ENCODE measurements around the gene ABITRAM. TPM values are rescaled to one million over a fixed set of nuclear protein-coding genes. Genes with fewer than 3 reads are reported as not detected.
"Not testable (repeated sequence)": the region's sequence is repeated elsewhere in the genome, so short reads cannot be mapped to it uniquely, and the experiment has no call there.

Gene ABITRAM, protein sequence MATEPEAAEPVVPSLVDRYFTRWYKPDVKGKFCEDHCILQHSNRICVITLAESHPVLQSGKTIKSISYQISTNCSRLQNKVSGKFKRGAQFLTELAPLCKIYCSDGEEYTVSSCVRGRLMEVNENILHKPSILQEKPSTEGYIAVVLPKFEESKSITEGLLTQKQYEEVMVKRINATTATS
- total RNA-seq, result 10 to 100 TPM; 10.0 to 10.1 TPM

- DNase-seq, result peak; percentile 80
- peaks cover 10% of the 10 kb centered on the region for H3K36me3 Mint-ChIP-seq (ENCODE audit: low read depth)
- peak within 1 kb of the TSS; percentile 97 for H3K4me3 Mint-ChIP-seq
- H3K27me3 Mint-ChIP-seq, result no peaks in the 10 kb centered on the region
- CTCF ChIA-PET, result interaction anchor here (0.6 to 1.2 kb wide), 3 partner anchors 17 to 31 kb away, joined by 3 read pairs; no protein-coding TSS in a partner anchor
- H3K27ac Mint-ChIP-seq, result peak within 1 kb of the TSS; percentile 96
- POLR2A ChIA-PET, result interaction anchor here (0.8 to 0.9 kb wide), 2 partner anchors 9 to 14 kb away, joined by 3 to 4 read pairs; no protein-coding TSS in a partner anchor
- no peaks in the 10 kb centered on the region for H3K9me3 Mint-ChIP-seq
- H3K4me1 Mint-ChIP-seq, result peaks cover 37% of the 10 kb centered on the region
Observed at GRCh38 chr9:108934323-108934893, at the start of gene ABITRAM. Gene ABITRAM (plus strand): TSS chr9:108934400. CDS start chr9:108934487, 87 bp downstream.

GRCh38 chr9:108884701-108885100 is 49.5 kb upstream of the ABITRAM start:
- peaks cover 30% of the 10 kb centered on the region for H3K36me3 Mint-ChIP-seq (ENCODE audit: low read depth)
- H3K27ac Mint-ChIP-seq, result no peak overlapping the region
- no peak overlapping the region for H3K4me3 Mint-ChIP-seq
- POLR2A ChIA-PET, result interaction anchor here (0.6 kb wide), 1 partner anchor 13 kb away, joined by 3 read pairs; no protein-coding TSS in a partner anchor
- CTCF ChIA-PET, result interaction anchor here (1.8 kb wide), 1 partner anchor 69 kb away, joined by 5 read pairs; no protein-coding TSS in a partner anchor
- H3K9me3 Mint-ChIP-seq, result no peaks in the 10 kb centered on the region
- H3K4me1 Mint-ChIP-seq, result peaks cover 6% of the 10 kb centered on the region
- H3K27me3 Mint-ChIP-seq, result no peaks in the 10 kb centered on the region
- no peak for DNase-seq

DNA sequence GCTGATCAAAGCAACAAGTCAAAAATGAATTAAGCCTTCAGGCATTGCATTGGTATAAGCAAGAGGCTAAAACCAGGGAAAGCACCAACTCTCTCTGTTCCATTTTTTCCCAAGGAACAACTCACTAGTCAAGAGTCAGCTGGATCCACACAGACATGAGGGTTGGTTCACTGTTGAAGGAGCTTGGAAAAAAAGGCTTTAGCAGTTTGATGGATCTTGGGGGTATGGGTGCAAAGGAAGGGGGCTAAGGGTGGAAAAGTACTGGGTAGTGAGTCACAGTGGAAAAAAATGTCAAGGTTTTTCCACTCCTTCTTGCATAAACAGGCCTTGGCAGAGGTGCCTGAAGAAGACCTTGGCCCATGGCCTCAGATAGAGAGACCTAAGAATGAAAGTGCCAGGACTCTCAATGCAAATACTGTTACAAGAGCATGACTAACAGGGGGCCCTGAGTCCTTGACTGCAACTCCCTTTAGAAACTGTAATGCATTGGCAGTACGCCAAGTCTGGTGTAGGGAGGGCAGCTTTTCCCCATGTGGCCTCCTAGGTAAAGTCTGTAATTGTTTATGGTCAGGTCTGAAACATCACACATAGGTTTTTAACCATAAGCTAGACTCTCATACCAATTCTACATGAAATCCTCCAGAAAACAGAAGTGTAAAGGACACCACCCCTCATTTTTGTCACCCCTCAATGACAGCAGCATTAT is 48.4 kb upstream of the ABITRAM start:
- Mint-ChIP-seq H3K4me1 (peaks cover 6% of the 10 kb centered on the region), H3K27ac (no peak overlapping the region), H3K36me3 (ENCODE audit: low read depth) (peaks cover 32% of the 10 kb centered on the region), H3K9me3 (no peaks in the 10 kb centered on the region), H3K4me3 (no peak overlapping the region), H3K27me3 (no peaks in the 10 kb centered on the region)
- ChIA-PET POLR2A (no interaction called here), CTCF (interaction anchor here (0.6 to 1.8 kb wide), 2 partner anchors 68 to 578 kb away, joined by 3 to 5 read pairs; no protein-coding TSS in a partner anchor)
- peak; percentile 18 for DNase-seq

DNA sequence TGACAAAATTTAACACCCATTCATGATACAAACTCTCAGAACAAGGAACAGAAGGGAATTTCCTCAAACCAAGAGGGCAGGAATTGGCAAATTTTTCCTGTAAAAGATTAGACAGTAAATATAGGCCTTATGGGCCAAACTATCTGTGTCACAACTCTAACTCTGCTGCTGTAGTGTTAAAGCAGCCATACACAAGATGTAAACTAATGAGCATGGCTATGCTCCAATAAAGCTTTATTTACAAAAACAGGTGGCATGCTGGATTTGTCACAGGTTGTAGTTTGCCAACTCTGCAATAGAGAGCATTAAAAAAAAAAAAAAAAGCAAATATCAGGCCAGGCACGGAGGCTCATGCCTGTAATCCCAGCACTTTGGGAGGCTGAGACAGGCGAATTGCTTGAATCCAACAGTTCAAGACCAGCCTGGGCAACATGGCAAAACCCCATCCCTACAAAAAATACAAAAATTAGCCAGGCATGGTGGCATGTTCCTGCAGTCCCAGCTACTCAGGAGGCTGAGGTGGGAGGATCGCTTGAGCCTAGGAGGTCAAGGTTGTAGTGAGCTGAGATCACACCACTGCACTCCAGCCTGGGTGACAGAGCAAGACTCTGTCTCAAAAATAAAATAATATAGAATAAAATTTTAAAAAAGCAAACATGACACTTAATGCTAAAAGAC is 47.5 kb upstream of the ABITRAM start:
- peaks cover 38% of the 10 kb centered on the region for H3K36me3 Mint-ChIP-seq (ENCODE audit: low read depth)
- POLR2A ChIA-PET, H3K4me3 Mint-ChIP-seq, H3K4me1 Mint-ChIP-seq, DNase-seq, H3K27ac Mint-ChIP-seq, H3K9me3 Mint-ChIP-seq, H3K27me3 Mint-ChIP-seq: not testable (repeated sequence)
- CTCF ChIA-PET, result interaction anchor here (0.6 kb wide), 1 partner anchor 577 kb away, joined by 3 read pairs; no protein-coding TSS in a partner anchor

DNA sequence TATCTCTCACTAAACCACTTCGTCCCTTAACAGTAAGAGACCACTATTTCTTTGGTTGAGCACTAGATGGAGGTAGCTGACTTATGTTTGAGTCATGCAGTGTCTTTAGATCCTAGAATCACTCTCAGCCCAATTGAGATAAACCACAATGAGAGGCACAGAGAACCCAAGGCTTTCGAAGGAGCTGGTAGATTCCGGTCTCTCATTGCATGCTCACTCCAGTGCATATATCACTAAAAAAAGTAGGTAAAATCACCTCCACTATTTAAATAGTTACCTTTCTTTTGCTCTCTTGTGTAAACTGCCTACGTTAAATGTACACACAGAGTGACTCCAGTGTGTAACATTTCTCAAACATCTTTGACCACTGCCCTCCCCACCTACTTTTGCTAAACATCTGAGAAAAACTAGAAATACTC is 44.5 kb upstream of the ABITRAM start:
- H3K27me3 Mint-ChIP-seq, result no peaks in the 10 kb centered on the region
- no peak overlapping the region for H3K27ac Mint-ChIP-seq
- no peaks in the 10 kb centered on the region for H3K9me3 Mint-ChIP-seq
- DNase-seq, result no peak
- H3K4me3 Mint-ChIP-seq, result no peak overlapping the region
- H3K36me3 Mint-ChIP-seq (ENCODE audit: low read depth), result peaks cover 41% of the 10 kb centered on the region
- peaks cover 6% of the 10 kb centered on the region for H3K4me1 Mint-ChIP-seq
- ChIA-PET POLR2A (no interaction called here), CTCF (interaction anchor here (0.5 kb wide), 1 partner anchor 13 kb away, joined by 3 read pairs; no protein-coding TSS in a partner anchor)

GRCh38 chr9:108894225-108894997 is 39.8 kb upstream of the ABITRAM start:
- H3K27ac Mint-ChIP-seq, result no peak overlapping the region
- no peaks in the 10 kb centered on the region for H3K4me1 Mint-ChIP-seq
- peaks cover 51% of the 10 kb centered on the region for H3K36me3 Mint-ChIP-seq (ENCODE audit: low read depth)
- no peak for DNase-seq
- POLR2A ChIA-PET, result no interaction called here
- CTCF ChIA-PET, result no interaction called here
- H3K4me3 Mint-ChIP-seq, result no peak overlapping the region
- H3K9me3 Mint-ChIP-seq, result no peaks in the 10 kb centered on the region
- no peaks in the 10 kb centered on the region for H3K27me3 Mint-ChIP-seq

- H3K4me3 Mint-ChIP-seq, result no peak overlapping the region
- no peaks in the 10 kb centered on the region for H3K9me3 Mint-ChIP-seq
- H3K36me3 Mint-ChIP-seq (ENCODE audit: low read depth), result peaks cover 45% of the 10 kb centered on the region
- ChIA-PET POLR2A (no interaction called here), CTCF (interaction anchor here (0.8 to 1.2 kb wide), 2 partner anchors 12 to 57 kb away, joined by 3 to 4 read pairs; no protein-coding TSS in a partner anchor)
- no peaks in the 10 kb centered on the region for H3K27me3 Mint-ChIP-seq
- no peaks in the 10 kb centered on the region for H3K4me1 Mint-ChIP-seq
- no peak overlapping the region for H3K27ac Mint-ChIP-seq
- DNase-seq, result no peak
Observed at GRCh38 chr9:108897324-108898096, 36.7 kb upstream of the ABITRAM start.

- POLR2A ChIA-PET, H3K9me3 Mint-ChIP-seq, H3K4me1 Mint-ChIP-seq, DNase-seq, H3K27me3 Mint-ChIP-seq, H3K4me3 Mint-ChIP-seq, H3K27ac Mint-ChIP-seq: not testable (repeated sequence)
- CTCF ChIA-PET, result interaction anchor here (0.7 to 1.2 kb wide), 3 partner anchors 11 to 55 kb away, joined by 3 to 4 read pairs (median 3); no protein-coding TSS in a partner anchor
- H3K36me3 Mint-ChIP-seq (ENCODE audit: low read depth), result peaks cover 54% of the 10 kb centered on the region
Observed at GRCh38 chr9:108899023-108899695, 35.0 kb upstream of the ABITRAM start.

GRCh38 chr9:108900176-108900575 is 34.0 kb upstream of the ABITRAM start:
- Mint-ChIP-seq H3K27ac (no peak overlapping the region), H3K9me3 (no peaks in the 10 kb centered on the region), H3K36me3 (ENCODE audit: low read depth) (peaks cover 55% of the 10 kb centered on the region), H3K4me1 (peaks cover 2% of the 10 kb centered on the region), H3K4me3 (no peak overlapping the region), H3K27me3 (no peaks in the 10 kb centered on the region)
- POLR2A ChIA-PET, result no interaction called here
- DNase-seq, result no peak
- CTCF ChIA-PET, result interaction anchor here (0.7 to 1.0 kb wide), 2 partner anchors 54 kb away, joined by 3 read pairs; no protein-coding TSS in a partner anchor

GRCh38 chr9:108903420-108904103 is 30.6 kb upstream of the ABITRAM start:
- H3K27me3 Mint-ChIP-seq, result no peaks in the 10 kb centered on the region
- CTCF ChIA-PET, result no interaction called here
- no peak for DNase-seq
- POLR2A ChIA-PET, result no interaction called here
- peaks cover 2% of the 10 kb centered on the region for H3K4me1 Mint-ChIP-seq
- H3K4me3 Mint-ChIP-seq, result no peak overlapping the region
- peaks cover 47% of the 10 kb centered on the region for H3K36me3 Mint-ChIP-seq (ENCODE audit: low read depth)
- H3K9me3 Mint-ChIP-seq, result no peaks in the 10 kb centered on the region
- no peak overlapping the region for H3K27ac Mint-ChIP-seq

- Mint-ChIP-seq H3K4me1 (peaks cover 2% of the 10 kb centered on the region), H3K27ac (no peak overlapping the region), H3K27me3 (no peaks in the 10 kb centered on the region), H3K9me3 (no peaks in the 10 kb centered on the region), H3K4me3 (no peak overlapping the region), H3K36me3 (ENCODE audit: low read depth) (peaks cover 49% of the 10 kb centered on the region)
- ChIA-PET POLR2A (no interaction called here), CTCF (interaction anchor here (0.7 kb wide), 1 partner anchor 216 kb away, joined by 3 read pairs; no protein-coding TSS in a partner anchor)
- no peak for DNase-seq
Observed at GRCh38 chr9:108904161-108904560, 30.0 kb upstream of the ABITRAM start.
